ENCODE results near the gene PPIL6.

PPIL6 gene

DNA sequence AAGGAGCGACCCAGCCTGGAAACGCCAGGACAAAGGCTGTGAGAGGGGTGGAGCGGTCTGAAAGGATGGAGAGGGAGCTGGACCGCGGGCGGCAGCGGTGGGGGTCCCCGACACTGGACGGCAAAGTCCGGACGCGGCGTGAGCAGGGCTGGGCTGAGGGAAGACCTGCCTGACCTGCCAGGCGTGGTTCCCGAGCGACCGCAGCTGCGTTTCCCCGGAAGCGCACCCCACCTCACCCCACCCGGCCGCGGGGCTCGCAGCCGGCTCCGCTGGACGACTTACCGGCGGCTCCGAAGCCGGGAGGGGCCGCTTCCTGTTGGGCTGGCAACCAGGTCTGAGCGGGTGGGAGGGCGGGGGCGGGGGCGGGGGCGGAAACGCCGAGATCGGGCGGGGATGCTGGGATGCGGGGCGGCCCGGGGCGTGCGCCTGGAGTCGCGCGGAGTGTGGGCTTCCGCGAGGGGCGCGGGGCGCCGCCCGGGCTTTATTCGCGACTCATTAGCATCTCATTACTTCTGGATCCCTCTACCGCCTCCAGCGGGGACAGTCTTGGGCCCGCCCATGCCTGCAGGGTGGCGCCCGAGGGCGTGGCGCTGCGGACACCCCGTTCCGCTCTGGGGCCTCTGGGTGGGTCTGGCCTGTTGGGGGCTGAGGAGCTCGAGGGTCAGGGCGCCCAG is 15.1 kb upstream of the PPIL6 start, which contains the start of gene MICAL1:
Gene MICAL1, minus strand, starts transcription at position 336 of the 674 bp plus-strand sequence. CDS start 1,576 bp downstream, outside the sequence.
- Histone ChIP-seq H4K12ac (ENCODE audit: low read depth, low read length) (peak within 1 kb of the TSS; percentile 83), H3K4me1 (ENCODE audit: control insufficient read depth in 1 of 2, insufficient read depth in 2 of 2, low read length in 2 of 2) (peaks cover 5 to 9% of the 10 kb centered on the region in 2 experiments), H2BK120ac (ENCODE audit: insufficient read depth, low read length, poor library complexity) (peak within 1 kb of the TSS; percentile 73), H4K91ac (ENCODE audit: low read depth, low read length) (peak within 1 kb of the TSS; percentile 93), H3K14ac (ENCODE audit: low read length) (peak within 1 kb of the TSS; percentile 90), H3K9me3 (ENCODE audit: insufficient read depth, low read depth, low read length) (peaks cover 1% of the 10 kb centered on the region), H2BK5ac (ENCODE audit: low read depth, low read length, poor library complexity) (peak within 1 kb of the TSS; percentile 32), H2AFZ (ENCODE audit: insufficient read depth, low read length, poor library complexity) (peak within 1 kb of the TSS; percentile 79), H3K23ac (ENCODE audit: low read length) (no peak within 1 kb of the TSS), H3K27me3 (ENCODE audit: insufficient read depth, low read length) (no peaks in the 10 kb centered on the region), H2AK5ac (ENCODE audit: low read length) (peak within 1 kb of the TSS; percentile 75), H2BK12ac (ENCODE audit: low read length) (no peak within 1 kb of the TSS), H3K36me3 (ENCODE audit: control insufficient read depth in 1 of 2, insufficient read depth in 2 of 2, low read length in 2 of 2) (peaks cover 21 to 22% of the 10 kb centered on the region in 2 experiments), H3K27ac (ENCODE audit: low read depth, low read length) (peak within 1 kb of the TSS; percentile 10), H3K4ac (ENCODE audit: low read depth, low read length) (peak within 1 kb of the TSS; percentile 56), H3K18ac (ENCODE audit: low read length) (peak within 1 kb of the TSS; percentile 86), H3K4me2 (ENCODE audit: low read length) (peak within 1 kb of the TSS; percentile 98), H3K79me2 (ENCODE audit: control insufficient read depth, insufficient read depth, low read length, poor library complexity) (peaks cover 7% of the 10 kb centered on the region), H4K8ac (ENCODE audit: low read depth, low read length) (peak within 1 kb of the TSS; percentile 83), H3K9ac (ENCODE audit: low read length) (peak within 1 kb of the TSS; percentile 80), H3K79me1 (ENCODE audit: low read length) (peaks cover 9% of the 10 kb centered on the region), H3K4me3 (ENCODE audit: low read depth, low read length) (peak within 1 kb of the TSS; percentile 79)
- no CpG with 5 or more reads among the region's 70 CpGs for WGBS (ENCODE audit: extremely low coverage, insufficient coverage, insufficient read length)
- DNase-seq: peak; percentile 36 to 56

- Histone ChIP-seq H2BK120ac (ENCODE audit: insufficient read depth, low read length, poor library complexity) (peak overlapping the region; percentile 73), H3K18ac (ENCODE audit: low read length) (peak overlapping the region; percentile 83), H3K36me3 (ENCODE audit: control insufficient read depth in 1 of 2, insufficient read depth in 2 of 2, low read length in 2 of 2) (peaks cover 22 to 27% of the 10 kb centered on the region in 2 experiments), H3K79me1 (ENCODE audit: low read length) (peaks cover 9% of the 10 kb centered on the region), H4K12ac (ENCODE audit: low read depth, low read length) (peak overlapping the region; percentile 83), H3K9me3 (ENCODE audit: insufficient read depth, low read depth, low read length) (peaks cover 1% of the 10 kb centered on the region), H3K79me2 (ENCODE audit: control insufficient read depth, insufficient read depth, low read length, poor library complexity) (peaks cover 7% of the 10 kb centered on the region), H3K4ac (ENCODE audit: low read depth, low read length) (peak overlapping the region; percentile 56), H3K4me1 (ENCODE audit: control insufficient read depth in 1 of 2, insufficient read depth in 2 of 2, low read length in 2 of 2) (peaks cover 5 to 9% of the 10 kb centered on the region in 2 experiments), H2AK5ac (ENCODE audit: low read length) (peak overlapping the region; percentile 71), H3K27me3 (ENCODE audit: insufficient read depth, low read length) (no peaks in the 10 kb centered on the region), H2BK12ac (ENCODE audit: low read length) (no peak overlapping the region), H3K4me3 (ENCODE audit: low read depth, low read length) (peak overlapping the region; percentile 79), H4K91ac (ENCODE audit: low read depth, low read length) (peak overlapping the region; percentile 93), H2AFZ (ENCODE audit: insufficient read depth, low read length, poor library complexity) (peak overlapping the region; percentile 38), H4K8ac (ENCODE audit: low read depth, low read length) (peak overlapping the region; percentile 83), H3K4me2 (ENCODE audit: low read length) (peak overlapping the region; percentile 90), H2BK5ac (ENCODE audit: low read depth, low read length, poor library complexity) (peak overlapping the region; percentile 32), H3K27ac (ENCODE audit: low read depth, low read length) (no peak overlapping the region), H3K9ac (ENCODE audit: low read length) (peak overlapping the region; percentile 18), H3K23ac (ENCODE audit: low read length) (no peak overlapping the region), H3K14ac (ENCODE audit: low read length) (peak overlapping the region; percentile 90)
- DNase-seq: peak in 1 of 2 donors; percentile 59
- no CpG with 5 or more reads among the region's 48 CpGs for WGBS (ENCODE audit: extremely low coverage, insufficient coverage, insufficient read length)
Observed at GRCh38 chr6:109454496-109455436, 14.3 kb upstream of the PPIL6 start.

GRCh38 chr6:109453594-109454495 is 13.4 kb upstream of the PPIL6 start:
- no peak for DNase-seq
- H3K79me1 ChIP-seq (ENCODE audit: low read length): peaks cover 9% of the 10 kb centered on the region
- no peak overlapping the region for H3K18ac ChIP-seq (ENCODE audit: low read length)
- H3K27me3 ChIP-seq (ENCODE audit: insufficient read depth, low read length): no peaks in the 10 kb centered on the region
- H3K14ac ChIP-seq (ENCODE audit: low read length): no peak overlapping the region
- H3K23ac ChIP-seq (ENCODE audit: low read length): no peak overlapping the region
- no peak overlapping the region for H4K91ac ChIP-seq (ENCODE audit: low read depth, low read length)
- H2BK12ac ChIP-seq (ENCODE audit: low read length): no peak overlapping the region
- peaks cover 7% of the 10 kb centered on the region for H3K79me2 ChIP-seq (ENCODE audit: control insufficient read depth, insufficient read depth, low read length, poor library complexity)
- no peak overlapping the region for H3K9ac ChIP-seq (ENCODE audit: low read length)
- no peak overlapping the region for H2AK5ac ChIP-seq (ENCODE audit: low read length)
- whole genome bisulfite sequencing (ENCODE audit: extremely low coverage, insufficient coverage, insufficient read length): no CpG with 5 or more reads among the region's 27 CpGs
- H4K8ac ChIP-seq (ENCODE audit: low read depth, low read length): no peak overlapping the region
- H2BK120ac ChIP-seq (ENCODE audit: insufficient read depth, low read length, poor library complexity): no peak overlapping the region
- peaks cover 1% of the 10 kb centered on the region for H3K9me3 ChIP-seq (ENCODE audit: insufficient read depth, low read depth, low read length)
- no peak overlapping the region for H2AFZ ChIP-seq (ENCODE audit: insufficient read depth, low read length, poor library complexity)
- no peak overlapping the region for H4K12ac ChIP-seq (ENCODE audit: low read depth, low read length)
- no peak overlapping the region for H3K27ac ChIP-seq (ENCODE audit: low read depth, low read length)
- H2BK5ac ChIP-seq (ENCODE audit: low read depth, low read length, poor library complexity): no peak overlapping the region
- H3K4me1 ChIP-seq (ENCODE audit: control insufficient read depth in 1 of 2, insufficient read depth in 2 of 2, low read length in 2 of 2): peaks cover 5 to 9% of the 10 kb centered on the region in 2 experiments
- H3K4me2 ChIP-seq (ENCODE audit: low read length): no peak overlapping the region
- no peak overlapping the region for H3K4ac ChIP-seq (ENCODE audit: low read depth, low read length)
- H3K36me3 ChIP-seq (ENCODE audit: control insufficient read depth in 1 of 2, insufficient read depth in 2 of 2, low read length in 2 of 2): peaks cover 31 to 35% of the 10 kb centered on the region in 2 experiments
- H3K4me3 ChIP-seq (ENCODE audit: low read depth, low read length): no peak overlapping the region
